IPS DF 4.7 (cell line): ENCODE measurements around the gene SASH1.
"Not testable (repeated sequence)": the region's sequence is repeated elsewhere in the genome, so short reads cannot be mapped to it uniquely, and the experiment has no call there.

ENCODE experiments used
- DNase-seq: peaks from one replicate; pipeline ENCODE4 v3.0.0-alpha.2; 2013; ENCODE audit warnings: low spot score; ENCODE audit errors: extremely low read depth

Gene SASH1

GRCh38 chr6:148365041-148365440, 22.4 kb downstream of the SASH1 start:
- no peak for DNase-seq

GRCh38 chr6:148367411-148368024, 24.9 kb downstream of the SASH1 start:
- DNase-seq, result no peak

GRCh38 chr6:148370176-148370575, 27.5 kb downstream of the SASH1 start:
- DNase-seq, result no peak

GRCh38 chr6:148374040-148374774, 31.6 kb downstream of the SASH1 start:
- DNase-seq, result no peak

GRCh38 chr6:148375401-148375800, 32.8 kb downstream of the SASH1 start:
- no peak for DNase-seq

- DNase-seq, result no peak
These were observed 36.8 kb downstream of the SASH1 start for GRCh38 chr6:148379481-148379880.

- no peak for DNase-seq
These were observed 37.5 kb downstream of the SASH1 start for GRCh38 chr6:148379966-148380713.

GRCh38 chr6:148382051-148382450, 39.4 kb downstream of the SASH1 start:
- not testable (repeated sequence) for DNase-seq

GRCh38 chr6:148382861-148383260, 40.2 kb downstream of the SASH1 start:
- DNase-seq, result no peak

GRCh38 chr6:148383658-148384368, 41.2 kb downstream of the SASH1 start:
- DNase-seq, result no peak

- no peak for DNase-seq
These were observed 42.7 kb downstream of the SASH1 start for GRCh38 chr6:148385379-148385778.

- DNase-seq, result no peak
These were observed 45.9 kb downstream of the SASH1 start for GRCh38 chr6:148388521-148388920.

GRCh38 chr6:148389086-148389485, 46.4 kb downstream of the SASH1 start:
- DNase-seq, result no peak

- no peak for DNase-seq
These were observed 47.3 kb downstream of the SASH1 start for GRCh38 chr6:148389917-148390316.

GRCh38 chr6:148392127-148392526, 49.5 kb downstream of the SASH1 start:
- not testable (repeated sequence) for DNase-seq

- DNase-seq, result no peak
These were observed 50.0 kb downstream of the SASH1 start for GRCh38 chr6:148392671-148393070.

- no peak for DNase-seq
These were observed 53.0 kb downstream of the SASH1 start for GRCh38 chr6:148395583-148396101.

GRCh38 chr6:148396411-148396810, 53.8 kb downstream of the SASH1 start:
- DNase-seq, result no peak

- no peak for DNase-seq
These were observed 54.3 kb downstream of the SASH1 start for GRCh38 chr6:148396926-148397325.

- no peak for DNase-seq
These were observed 55.6 kb downstream of the SASH1 start for GRCh38 chr6:148398244-148398643.

GRCh38 chr6:148398678-148399077, 56.0 kb downstream of the SASH1 start:
- DNase-seq, result no peak

GRCh38 chr6:148401571-148401970, 58.9 kb downstream of the SASH1 start:
- no peak for DNase-seq
